Subcutaneous adipose tissue (tissue), 4 donors: ENCODE results near the gene TGM3. TPM values are rescaled to one million over a fixed set of nuclear protein-coding genes. Genes with fewer than 3 reads are reported as not detected.

Source experiments
- CTCF ChIP-seq: fragments of 450-650 bp; IDR thresholded peaks from one replicate; pipeline ENCODE4 v1.5.1; 2016; ENCODE audit warnings: low read depth, mild to moderate bottlenecking, control low read depth, antibody characterized with exemption, moderate library complexity
- total RNA-seq, 4 donors: library from RNA; depleted of rRNA; stranded (reverse); fragments of >200 nt; gene quantifications; one replicate each; pipeline ENCODE4 v1.1.0, GENCODE V29; 2016

Gene TGM3
- total RNA-seq, 4 donors from 2014 or later = 0.19 TPM; not detected in 3

DNA sequence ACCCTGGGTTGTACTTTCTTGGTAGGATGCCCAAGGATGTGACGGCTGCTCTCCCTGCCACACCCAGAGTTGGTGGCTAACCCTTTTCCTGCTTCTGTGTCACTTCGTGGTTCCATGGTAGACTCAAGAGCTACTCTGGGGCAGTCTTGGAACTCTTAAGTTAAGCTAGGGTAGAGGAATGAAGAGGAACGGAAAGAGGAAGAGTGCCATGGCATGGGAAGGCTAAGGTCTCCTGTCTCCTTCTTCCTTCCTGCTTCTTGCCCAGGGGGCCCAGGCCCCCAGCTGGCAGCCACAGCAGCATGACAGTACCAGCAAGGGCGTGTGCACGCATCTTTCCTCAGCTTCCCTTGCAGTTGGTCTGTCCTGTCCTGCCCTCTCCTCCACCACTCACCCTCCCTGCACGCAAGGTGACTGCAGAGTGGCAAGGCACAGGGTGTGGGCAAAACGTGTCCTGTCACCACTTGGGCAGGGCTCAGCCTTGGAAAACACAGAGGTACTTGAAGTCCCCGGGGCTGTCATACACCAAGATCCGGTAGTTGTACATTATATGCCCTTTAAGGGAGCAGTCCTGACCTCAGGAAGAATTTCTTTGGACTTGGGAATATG, 39.8 kb upstream of the TGM3 start:
- no peak for TF ChIP-seq CTCF

GRCh38 chr20:2259731-2260130, 36.1 kb upstream of the TGM3 start:
- no peak for TF ChIP-seq CTCF

- no peak for TF ChIP-seq CTCF
Observed at GRCh38 chr20:2260250-2260649, 35.6 kb upstream of the TGM3 start.

GRCh38 chr20:2261046-2261485, 34.7 kb upstream of the TGM3 start:
- no peak for TF ChIP-seq CTCF

- TF ChIP-seq CTCF = no peak
Observed at GRCh38 chr20:2261629-2262028, 34.2 kb upstream of the TGM3 start.

- no peak for TF ChIP-seq CTCF
Observed at GRCh38 chr20:2264118-2264517, 31.7 kb upstream of the TGM3 start.

DNA sequence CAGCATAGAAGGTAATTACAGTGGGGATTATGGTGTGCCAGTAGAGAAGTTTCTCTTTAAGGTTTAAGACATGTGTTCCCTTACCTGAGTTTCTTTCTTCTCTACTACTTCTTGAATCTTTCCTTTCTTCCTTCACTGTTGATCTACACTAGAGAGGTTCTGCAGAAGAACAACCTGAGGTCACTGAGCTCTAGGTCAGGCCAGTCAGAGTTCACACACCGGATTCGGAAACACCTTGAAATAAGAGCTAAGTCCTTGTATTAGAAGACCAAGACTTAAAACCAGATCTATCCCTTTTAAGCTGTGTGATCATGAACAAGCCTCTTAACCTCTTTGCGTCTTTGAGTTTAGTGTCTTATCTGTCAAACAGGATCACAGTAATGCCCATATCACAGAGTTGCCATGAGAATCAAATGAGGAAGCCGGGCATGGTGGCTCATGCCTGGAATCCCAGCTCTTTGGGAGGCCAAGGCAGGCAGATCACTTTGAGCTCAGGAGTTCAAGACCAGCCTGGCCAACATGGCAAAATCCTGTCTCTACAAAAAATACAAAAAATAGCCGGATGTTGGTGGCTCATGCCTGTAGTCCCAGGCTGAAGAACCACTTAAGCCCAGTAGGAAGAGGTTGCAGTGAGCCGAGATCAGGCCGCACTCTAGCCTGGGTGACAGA, 22.0 kb upstream of the TGM3 start:
- no peak for TF ChIP-seq CTCF
